ENCODE measurements around the gene TMEM164.
A peak's percentile ranks its signal among the peaks of the same experiment; 100 is the strongest.

TMEM164 gene

GRCh38 chrX:110086162-110086915 is 83.4 kb downstream of the TMEM164 start:
- DNase-seq: no peak

- DNase-seq: no peak
Measured at GRCh38 chrX:110086916-110087484, 84.1 kb downstream of the TMEM164 start.

- no peak for DNase-seq
Measured at GRCh38 chrX:110087485-110088356, 84.8 kb downstream of the TMEM164 start.

- no peak for DNase-seq
Measured at GRCh38 chrX:110089656-110090403, 86.9 kb downstream of the TMEM164 start.

- no peak for DNase-seq
Measured at GRCh38 chrX:110097920-110098319, 95.0 kb downstream of the TMEM164 start.

- no peak for DNase-seq
Measured at GRCh38 chrX:110103344-110103743, 100.4 kb downstream of the TMEM164 start.

- no peak for DNase-seq
Measured at GRCh38 chrX:110104078-110104477, 101.2 kb downstream of the TMEM164 start.

- DNase-seq: no peak
Measured at GRCh38 chrX:110108381-110108821, 105.5 kb downstream of the TMEM164 start.

- no peak for DNase-seq
Measured at GRCh38 chrX:110114260-110114776, 111.4 kb downstream of the TMEM164 start.

- DNase-seq: no peak
Measured at GRCh38 chrX:110116066-110116980, 113.4 kb downstream of the TMEM164 start.

GRCh38 chrX:110118530-110118929 is 115.6 kb downstream of the TMEM164 start:
- DNase-seq: no peak

- no peak for DNase-seq
Measured at GRCh38 chrX:110119480-110119879, 116.6 kb downstream of the TMEM164 start.

GRCh38 chrX:110120025-110120424 is 117.1 kb downstream of the TMEM164 start:
- DNase-seq: no peak

- DNase-seq: no peak
Measured at GRCh38 chrX:110123331-110123782, 120.4 kb downstream of the TMEM164 start.

- peak; percentile 88 to 97 for DNase-seq
Measured at GRCh38 chrX:110125446-110126162, 122.7 kb downstream of the TMEM164 start.

GRCh38 chrX:110131031-110131430 is 128.1 kb downstream of the TMEM164 start:
- peak; percentile 92 to 98 for DNase-seq

GRCh38 chrX:110132450-110133114 is 129.7 kb downstream of the TMEM164 start:
- DNase-seq: no peak

GRCh38 chrX:110133735-110134370 is 130.9 kb downstream of the TMEM164 start:
- DNase-seq: no peak

- no peak for DNase-seq
Measured at GRCh38 chrX:110135618-110136017, 132.7 kb downstream of the TMEM164 start.

- DNase-seq: no peak
Measured at GRCh38 chrX:110136136-110136535, 133.2 kb downstream of the TMEM164 start.

All from NCI-H524 (cell line).